Activated T-cell treated with anti-CD3 and anti-CD28 coated beads for 48 hours (primary cell): ENCODE measurements around the gene TAT.

Source experiments
- DNase-seq: peaks from one replicate; pipeline ENCODE4 v3.0.0-alpha.2; 2020; ENCODE audit warnings: low read depth

TAT gene

DNA sequence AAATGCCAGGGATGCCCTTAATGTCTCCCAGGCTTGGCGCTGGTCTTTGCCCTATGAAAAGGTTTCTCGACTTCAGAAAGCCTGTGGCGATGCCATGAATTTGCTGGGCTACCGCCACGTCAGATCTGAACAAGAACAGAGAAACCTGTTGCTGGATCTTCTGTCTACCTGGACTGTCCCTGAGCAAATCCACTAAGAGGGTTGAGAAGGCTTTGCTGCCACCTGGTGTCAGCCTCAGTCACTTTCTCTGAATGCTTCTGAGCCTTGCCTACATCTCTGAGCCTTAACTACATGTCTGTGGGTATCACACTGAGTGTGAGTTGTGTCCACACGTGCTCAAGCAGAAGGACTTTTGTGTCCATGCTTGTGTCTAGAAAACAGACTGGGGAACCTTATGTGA lies 39.2 kb downstream of the TAT start:
- DNase-seq = peak; percentile 8

DNA sequence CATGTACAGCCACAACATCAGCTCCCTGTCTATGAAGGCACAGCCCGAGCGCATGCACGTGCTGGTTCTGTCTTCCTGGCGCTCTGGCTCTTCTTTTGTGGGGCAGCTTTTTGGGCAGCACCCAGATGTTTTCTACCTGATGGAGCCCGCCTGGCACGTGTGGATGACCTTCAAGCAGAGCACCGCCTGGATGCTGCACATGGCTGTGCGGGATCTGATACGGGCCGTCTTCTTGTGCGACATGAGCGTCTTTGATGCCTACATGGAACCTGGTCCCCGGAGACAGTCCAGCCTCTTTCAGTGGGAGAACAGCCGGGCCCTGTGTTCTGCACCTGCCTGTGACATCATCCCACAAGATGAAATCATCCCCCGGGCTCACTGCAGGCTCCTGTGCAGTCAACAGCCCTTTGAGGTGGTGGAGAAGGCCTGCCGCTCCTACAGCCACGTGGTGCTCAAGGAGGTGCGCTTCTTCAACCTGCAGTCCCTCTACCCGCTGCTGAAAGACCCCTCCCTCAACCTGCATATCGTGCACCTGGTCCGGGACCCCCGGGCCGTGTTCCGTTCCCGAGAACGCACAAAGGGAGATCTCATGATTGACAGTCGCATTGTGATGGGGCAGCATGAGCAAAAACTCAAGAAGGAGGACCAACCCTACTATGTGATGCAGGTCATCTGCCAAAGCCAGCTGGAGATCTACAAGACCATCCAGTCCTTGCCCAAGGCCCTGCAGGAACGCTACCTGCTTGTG lies 40.0 kb downstream of the TAT start:
- no peak for DNase-seq

DNA sequence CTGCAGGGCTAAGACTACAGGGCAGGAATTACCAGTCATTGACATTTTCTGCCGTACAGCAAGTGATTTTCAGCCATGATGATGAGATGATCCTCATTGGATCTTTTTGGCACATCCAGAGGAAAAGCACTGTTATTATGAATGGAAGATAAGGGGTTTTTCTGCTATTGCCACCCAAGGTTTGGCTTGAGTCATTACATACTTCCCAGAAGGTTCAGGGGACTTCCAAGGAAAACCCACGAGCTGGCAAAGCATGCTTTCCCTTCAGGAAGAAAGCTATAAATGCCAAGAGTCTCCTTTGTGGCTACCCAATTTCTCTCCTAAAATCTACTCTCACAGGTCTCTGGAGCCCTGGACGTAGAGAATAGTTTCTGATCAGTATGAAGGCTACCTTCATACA lies 44.5 kb downstream of the TAT start:
- no peak for DNase-seq

DNA sequence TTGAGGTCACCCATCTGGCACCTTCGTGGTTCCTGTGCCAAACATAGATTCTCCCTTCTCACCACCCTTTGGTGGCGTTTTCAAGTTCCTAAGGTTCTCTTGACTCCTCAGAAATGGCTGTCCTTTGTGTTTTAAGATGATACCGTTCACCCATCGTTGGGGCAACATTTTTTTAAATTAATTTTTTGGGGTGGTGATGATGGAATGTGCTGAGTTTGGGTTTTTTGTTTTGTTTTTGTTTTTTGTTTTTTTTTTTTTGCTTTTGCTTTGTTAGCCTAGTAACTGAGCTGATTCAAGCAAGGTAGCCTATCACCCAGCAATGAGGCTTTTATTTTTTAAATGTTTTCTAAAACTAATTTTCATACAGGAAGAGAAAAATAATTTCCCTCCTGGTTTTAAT lies 48.0 kb downstream of the TAT start:
- no peak for DNase-seq

DNA sequence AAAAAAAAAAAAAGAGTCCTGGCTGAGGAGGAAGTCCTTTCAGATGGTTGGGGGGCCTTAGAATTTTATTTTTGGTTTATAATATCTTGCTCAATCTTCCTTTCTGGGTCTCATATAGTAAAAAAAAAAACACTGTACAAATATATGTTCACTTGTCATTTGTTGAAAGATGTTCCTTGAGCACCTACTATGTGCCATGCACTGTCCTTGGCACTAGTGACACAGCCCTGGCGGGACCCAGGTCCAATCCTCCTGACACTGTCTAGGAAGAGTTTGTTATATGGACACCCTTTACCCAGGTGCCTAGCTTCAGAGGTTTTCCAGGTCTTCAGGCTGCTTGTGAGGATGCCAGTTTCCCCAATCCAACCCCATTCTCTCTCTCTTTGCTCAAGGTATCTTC lies 48.6 kb downstream of the TAT start:
- DNase-seq = no peak

DNA sequence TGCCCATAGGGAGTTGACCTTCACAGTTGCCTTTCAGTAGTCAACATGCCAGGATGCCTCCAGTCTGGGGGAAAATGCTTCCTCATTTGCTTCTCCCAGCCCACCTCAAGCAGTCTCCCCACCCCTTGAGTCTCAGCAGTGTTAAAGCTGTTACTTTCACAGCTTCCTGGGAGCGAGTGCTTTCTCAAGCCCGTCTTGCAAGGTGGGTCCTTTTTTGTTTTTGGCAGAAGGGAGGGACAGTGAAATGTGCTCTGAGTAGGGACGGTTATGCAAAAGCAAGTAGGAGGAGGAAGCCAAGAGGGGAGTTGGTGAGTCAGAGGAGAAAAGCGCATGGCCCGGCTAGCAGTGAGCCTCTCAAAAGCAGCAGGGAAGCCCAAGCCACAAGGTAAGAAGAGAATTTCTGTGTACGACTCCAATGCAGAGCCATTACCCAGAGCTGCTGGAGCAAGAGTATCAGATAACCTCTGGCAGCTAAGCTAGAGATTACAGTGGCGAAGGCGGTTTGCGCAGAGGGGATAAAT lies 50.7 kb downstream of the TAT start, which contains the start of gene CHST4:
TSS of gene CHST4 (plus strand) at position 316 of the 521 bp plus-strand sequence. CDS start 10,252 bp downstream, outside the sequence.
- DNase-seq = no peak

DNA sequence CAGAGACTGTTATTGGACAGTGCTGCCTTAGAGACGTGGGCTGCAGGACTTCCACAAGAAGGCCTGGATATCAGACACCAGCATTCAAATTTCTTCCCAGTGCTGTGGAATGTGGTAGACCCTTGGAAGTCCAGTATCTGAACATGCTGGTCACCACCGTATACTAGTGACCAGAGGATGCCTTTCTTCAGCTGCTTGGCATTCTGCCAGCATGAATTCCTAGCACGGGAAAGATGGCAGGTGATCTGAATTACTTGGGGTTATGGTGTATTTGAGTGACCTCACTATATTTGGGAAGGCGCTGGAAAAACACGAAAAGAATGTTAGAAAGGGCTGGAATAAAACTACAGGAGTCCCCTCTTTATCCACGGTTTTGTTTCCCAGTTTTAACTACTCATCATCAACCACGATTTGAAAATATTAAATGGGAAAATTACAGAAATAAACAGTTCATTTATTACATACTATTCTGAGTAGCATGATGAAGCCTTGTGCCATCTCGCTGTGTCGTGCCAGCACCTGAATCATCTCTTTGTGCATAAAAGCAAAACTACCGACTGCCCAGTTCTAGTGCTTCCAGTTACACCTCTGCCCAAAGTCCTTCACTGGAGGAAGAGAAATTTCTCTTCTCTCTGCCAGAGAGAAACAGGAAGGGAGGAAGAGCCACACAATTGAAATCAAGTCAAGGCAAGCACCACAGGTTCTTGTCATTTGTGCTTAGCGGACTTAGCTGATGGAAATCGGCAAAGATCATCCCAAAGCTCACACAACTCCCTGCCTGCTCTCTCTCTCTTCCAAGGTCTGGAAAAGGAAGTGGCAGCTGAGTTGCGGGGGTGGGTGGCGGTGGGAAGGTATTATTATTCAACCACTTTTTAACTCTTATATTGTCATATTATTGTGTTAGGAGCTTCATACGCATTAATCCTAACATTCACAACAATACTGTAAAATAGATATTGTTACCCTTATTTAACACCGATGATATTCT lies 52.0 kb downstream of the TAT start:
- no peak for DNase-seq

DNA sequence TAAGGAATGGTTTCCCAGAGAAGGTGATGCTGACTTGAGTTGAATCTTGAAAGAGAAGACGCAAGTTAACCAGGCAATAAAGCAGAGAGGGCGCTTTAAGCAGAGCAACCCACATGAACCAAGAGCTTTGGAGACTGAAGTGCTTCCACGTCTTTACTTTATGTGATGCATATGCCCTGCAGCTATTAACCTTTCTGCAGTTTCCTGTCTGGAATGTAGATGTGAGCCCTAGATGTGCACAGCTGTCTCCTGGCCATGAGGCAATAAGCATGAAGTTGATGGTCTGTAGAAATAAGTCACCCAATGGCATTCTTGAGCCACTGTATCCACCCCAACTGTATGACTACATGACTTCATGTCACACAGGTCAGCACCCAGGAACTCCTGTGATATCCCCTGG lies 56.3 kb downstream of the TAT start:
- DNase-seq = no peak
